GOT3 (cell line): ENCODE measurements around the gene ALDH16A1.

ENCODE experiments used
- DNase-seq: peaks from one replicate; lab custom pipeline; 2025; ENCODE audit warnings: mixed read lengths; lab: John Stamatoyannopoulos, UW

Gene ALDH16A1

GRCh38 chr19:49423071-49423984, 29.7 kb upstream of the ALDH16A1 start, which contains the start of gene PTH2:
PTH2 (minus strand) TSS chr19:49423441; CDS start chr19:49423339, 102 bp downstream.
- DNase-seq, result no peak

- DNase-seq, result no peak
Measured at GRCh38 chr19:49423985-49424303, 29.1 kb upstream of the ALDH16A1 start.

DNA sequence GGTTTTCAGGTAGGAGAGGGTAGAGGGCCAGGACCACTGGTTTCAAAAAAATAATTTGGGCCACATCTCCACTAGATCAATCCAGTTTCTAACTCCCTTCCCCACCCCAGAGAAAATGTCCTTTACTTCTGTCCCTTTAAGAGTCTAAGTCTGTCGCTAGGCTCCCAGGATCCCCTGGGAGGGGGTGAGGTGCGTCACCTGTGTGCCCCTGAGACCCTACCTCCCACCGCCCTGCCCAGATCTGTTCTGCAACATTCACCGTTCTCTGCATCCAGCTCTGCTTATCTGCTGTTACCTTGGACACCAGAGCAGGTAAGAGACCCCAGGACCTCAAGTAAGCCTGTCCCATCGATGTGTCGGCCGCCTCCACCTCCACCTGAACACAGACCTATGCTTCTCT, 27.8 kb upstream of the ALDH16A1 start, which contains the start of gene GFY:
GFY (plus strand) TSS at position 211 of the 400 bp plus-strand sequence. CDS start 1,043 bp downstream, outside the sequence.
- DNase-seq, result no peak

DNA sequence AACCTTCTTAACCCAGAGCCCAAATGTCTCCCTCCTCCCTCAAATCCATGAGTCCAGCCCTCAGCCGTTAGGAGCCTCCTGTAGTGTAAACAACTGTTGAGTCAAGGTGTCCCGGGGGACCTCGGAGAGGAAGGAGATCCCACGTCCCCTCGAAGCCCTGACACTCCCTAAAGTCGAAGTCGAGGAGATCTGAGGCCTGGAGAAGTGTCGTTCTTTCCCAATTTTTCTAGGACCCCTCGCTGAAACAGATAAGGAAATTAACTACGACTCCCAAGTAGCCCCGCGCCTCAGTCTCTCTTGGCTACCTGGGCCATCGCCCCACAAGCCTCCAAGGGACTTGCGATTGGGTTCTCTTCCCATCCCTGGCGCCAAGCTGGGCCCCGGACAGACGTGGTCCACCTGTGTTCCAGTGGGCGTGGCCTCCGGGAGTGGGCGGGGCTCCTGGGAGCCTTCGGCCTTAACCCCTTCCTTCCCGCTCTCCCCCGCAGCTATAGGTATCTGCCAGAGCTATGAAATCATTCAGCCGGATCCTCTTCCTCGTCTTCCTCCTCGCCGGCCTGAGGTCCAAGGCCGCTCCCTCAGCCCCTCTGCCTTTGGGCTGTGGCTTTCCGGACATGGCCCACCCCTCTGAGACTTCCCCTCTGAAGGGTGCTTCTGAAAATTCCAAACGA, 27.0 kb upstream of the ALDH16A1 start:
- no peak for DNase-seq

- no peak for DNase-seq
Measured at GRCh38 chr19:49427339-49427738, 25.7 kb upstream of the ALDH16A1 start.

GRCh38 chr19:49427855-49428546, 25.0 kb upstream of the ALDH16A1 start:
- no peak for DNase-seq

DNA sequence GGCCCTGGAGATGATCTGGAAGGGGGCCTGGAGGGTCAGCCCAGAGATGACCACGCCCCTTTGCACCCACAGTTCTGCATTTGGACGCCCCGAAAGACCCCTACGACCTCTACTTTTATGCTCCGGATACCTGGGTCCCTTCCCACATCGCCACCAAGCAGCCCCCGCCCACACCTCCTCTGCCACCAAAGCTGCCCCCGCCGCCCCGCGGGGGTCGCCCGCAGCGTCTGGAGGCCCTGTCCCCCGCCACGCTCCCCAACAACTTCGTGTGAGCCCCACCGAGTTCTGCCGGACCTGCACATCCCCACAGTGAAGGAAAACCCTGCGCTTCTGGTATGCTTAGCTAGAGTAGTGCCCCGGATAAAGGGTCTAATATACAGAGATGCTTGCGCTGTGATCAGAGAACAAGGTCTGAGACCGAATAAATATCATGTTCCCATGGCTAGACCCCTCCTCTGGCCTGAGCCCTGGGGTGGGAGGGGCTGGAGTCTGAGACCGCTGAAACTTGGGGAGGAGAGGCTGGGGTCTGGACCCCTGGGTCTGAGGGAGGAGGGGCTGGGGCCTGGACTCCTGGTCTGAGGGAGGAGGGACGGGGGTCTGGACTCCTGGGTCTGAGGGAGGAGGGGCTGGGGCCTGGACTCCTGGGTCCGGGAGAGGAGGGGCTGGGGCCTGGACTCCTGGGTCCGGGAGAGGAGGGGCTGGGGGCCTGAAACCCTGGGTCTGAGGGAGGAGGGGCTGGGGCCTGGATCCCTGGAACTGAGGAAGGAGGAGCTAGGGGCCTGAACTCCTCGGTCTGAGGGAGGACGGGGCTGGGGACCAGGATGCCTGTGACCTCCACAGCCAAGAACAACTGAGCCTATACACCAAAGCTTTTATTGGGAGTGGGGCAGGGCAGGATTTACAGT, 24.2 kb upstream of the ALDH16A1 start:
- DNase-seq, result no peak

DNA sequence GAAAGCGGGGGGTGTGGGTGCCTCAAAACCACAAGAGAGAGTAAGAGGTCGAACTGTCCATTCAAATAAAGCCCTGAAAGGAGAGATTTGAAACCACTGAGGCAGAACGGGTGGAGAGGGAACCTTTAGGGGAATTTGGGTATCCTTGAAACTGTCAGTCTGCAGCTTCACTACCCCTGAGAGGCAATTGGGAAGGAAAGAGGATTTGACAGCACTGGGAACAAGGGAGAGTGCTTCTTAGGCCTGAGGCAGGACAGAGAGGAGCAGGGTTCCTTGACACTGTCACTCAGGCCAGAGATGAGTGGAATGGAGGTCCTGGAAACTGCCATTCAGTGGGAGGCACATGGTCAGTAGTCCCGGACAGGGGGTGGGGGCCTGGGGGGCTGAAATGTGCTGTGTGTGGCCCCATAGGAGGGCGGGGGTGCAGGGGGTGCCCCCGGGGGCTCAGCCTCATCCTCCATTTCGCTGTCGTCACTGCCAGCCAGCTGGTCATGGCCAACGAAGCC, 22.8 kb upstream of the ALDH16A1 start:
- DNase-seq, result no peak

DNA sequence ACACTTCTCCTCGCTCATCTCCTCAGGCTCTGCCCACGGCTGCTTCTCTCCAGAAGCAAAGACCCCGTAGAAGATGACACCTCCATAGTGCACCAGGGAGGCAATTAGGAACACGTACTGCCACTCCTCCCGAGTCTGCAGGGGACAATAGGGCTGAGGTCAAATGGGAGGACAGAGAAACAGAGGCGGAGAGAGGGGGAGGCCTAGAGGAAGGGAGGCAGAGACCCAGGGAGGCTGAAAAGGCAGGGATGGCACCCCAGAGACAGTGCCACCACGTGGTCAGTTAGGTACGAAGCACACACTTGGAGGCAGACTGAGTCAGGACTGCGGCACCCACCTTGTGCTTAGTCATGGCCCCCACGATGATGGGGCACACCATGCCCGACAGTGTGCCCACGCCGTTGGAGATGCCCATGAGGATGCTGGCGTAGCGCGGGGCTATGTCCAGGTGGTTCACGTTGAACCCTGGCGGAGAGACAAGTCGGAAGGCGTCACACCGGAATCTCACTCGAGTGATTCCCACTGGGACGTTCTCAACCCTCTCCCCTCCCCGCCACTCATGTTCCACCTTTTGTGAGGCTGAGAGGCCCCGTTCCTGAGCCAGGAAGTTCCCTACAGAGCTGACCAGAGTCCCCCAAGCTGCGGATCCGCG, 22.2 kb upstream of the ALDH16A1 start:
- DNase-seq, result no peak

GRCh38 chr19:49431330-49431749, 21.7 kb upstream of the ALDH16A1 start:
- no peak for DNase-seq

DNA sequence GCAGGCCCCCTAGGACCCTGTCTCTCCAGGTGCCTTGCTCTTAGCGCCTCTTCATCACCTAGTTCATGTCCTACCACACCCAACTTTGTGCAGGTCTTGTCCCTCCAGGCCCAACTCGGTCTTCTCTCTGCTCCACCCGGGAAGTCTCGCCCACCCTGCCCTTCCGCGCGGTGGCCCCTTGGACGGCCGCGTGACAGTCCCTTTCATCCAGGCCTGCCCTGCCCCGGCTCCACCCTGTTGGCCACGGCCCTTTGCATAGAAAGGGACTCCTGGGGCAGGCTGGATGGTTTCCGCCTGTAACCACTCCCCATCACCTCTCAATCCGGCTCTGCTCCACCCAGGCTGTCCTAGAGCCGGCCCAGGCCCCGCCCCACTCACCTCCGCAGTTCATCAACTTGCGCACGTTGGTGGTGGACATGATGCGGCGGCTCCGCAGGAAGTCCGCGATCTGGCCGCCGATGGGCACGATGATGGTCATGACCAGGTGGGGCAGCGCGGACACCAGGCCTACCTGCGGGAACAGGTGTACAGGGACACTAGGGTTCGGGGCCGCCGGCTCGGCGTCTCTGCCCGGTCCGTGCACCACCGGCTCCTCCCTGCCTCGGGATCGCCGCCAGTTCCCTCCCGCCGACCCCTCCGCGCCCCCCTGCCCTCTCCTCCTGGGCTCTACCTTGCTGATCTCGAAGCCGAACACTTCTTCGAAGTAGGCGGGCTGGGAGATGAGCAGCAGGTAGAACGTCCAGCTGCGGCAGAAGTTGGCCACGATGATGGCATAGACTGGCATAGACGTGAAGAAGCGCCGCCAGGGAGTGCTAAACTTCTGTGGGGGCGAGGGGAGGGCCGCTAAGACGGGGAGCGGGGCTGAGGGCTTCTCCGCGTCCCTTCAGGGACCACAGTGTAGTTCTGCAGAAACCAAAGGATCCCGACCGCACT, 20.6 kb upstream of the ALDH16A1 start:
- no peak for DNase-seq

- DNase-seq, result no peak
Measured at GRCh38 chr19:49433240-49433901, 19.7 kb upstream of the ALDH16A1 start.

GRCh38 chr19:49434907-49435583, 18.0 kb upstream of the ALDH16A1 start:
- no peak for DNase-seq

- no peak for DNase-seq
Measured at GRCh38 chr19:49435670-49436069, 17.4 kb upstream of the ALDH16A1 start.

DNA sequence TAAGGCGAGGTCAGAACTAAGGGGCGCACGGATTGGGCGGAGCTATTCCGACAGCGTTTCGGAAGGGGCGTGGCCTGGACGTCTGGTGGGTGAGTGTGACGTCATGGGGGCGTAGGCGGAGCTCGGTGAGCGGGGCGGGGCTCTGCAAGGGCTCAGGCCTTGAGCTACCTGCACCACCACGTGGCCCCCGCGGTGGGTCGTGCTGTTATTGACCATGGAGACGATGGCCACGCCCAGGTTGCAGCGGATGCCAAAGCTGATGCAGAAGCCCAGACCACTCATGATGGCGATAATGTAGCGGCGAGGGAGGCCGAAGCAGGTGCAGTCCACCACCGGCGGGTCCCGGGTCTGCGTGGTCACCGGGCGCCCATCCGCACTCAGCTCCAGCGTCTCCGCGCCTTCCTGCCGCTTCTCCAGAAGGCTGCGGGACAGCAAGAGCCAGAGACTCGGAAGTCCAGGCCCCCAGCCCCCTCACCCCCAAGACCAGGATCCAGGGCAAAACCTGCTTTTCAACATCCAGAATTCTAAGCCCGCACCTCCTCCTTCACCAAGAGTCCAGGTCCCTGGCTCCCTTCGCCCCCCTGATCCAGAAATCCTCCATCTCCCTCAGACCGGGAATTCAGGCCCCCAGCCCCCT, 16.5 kb upstream of the ALDH16A1 start:
- no peak for DNase-seq

- DNase-seq, result no peak
Measured at GRCh38 chr19:49437231-49437630, 15.8 kb upstream of the ALDH16A1 start.

GRCh38 chr19:49438261-49438660, 14.8 kb upstream of the ALDH16A1 start:
- DNase-seq, result no peak

GRCh38 chr19:49439836-49440235, 13.2 kb upstream of the ALDH16A1 start:
- no peak for DNase-seq
